MM.1S (cell line): Measurements from ENCODE around the gene CCDC146.
"Not testable (repeated sequence)": the region's sequence is repeated elsewhere in the genome, so short reads cannot be mapped to it uniquely, and the experiment has no call there.

Experiments used
- EZH2 ChIP-seq: fragments of 300-600 bp; sonication (generic); optimal IDR thresholded peaks from 2 replicates; pipeline ENCODE3; 2017; ENCODE audit warnings: low read depth, mild to moderate bottlenecking, antibody characterized with exemption, low read length, mixed read lengths
- EZH2phosphoT487 ChIP-seq: fragments of 300-600 bp; sonication (generic); IDR thresholded peaks from 2 replicates; pipeline ENCODE4 v1.6.1; 2018; ENCODE audit warnings: antibody characterized with exemption, low read length
- TF ChIP-seq, protein P1 (sequence below): fragments of 300-600 bp; sonication (generic); IDR thresholded peaks from 2 replicates; pipeline ENCODE4 v1.5.1; 2016; ENCODE audit warnings: antibody characterized with exemption, low read length, mixed read lengths

DNA sequence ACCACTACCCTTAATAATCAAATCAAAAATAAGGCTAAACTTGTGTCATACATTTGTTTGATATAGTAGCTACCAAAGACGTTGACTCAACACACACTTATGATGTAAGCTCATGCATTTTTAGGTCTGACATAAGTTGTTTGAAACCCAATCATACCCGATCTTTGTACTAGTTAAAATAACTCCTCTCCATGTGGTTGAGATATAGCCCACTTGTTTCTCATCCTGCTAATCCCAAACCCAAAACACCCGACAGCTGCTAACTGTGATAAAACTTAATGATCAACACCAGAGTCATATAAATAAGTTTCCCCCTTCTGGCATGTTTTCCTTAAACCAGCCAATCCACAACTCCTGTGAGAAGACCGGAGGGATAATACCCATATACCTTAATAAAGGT lies 48.7 kb downstream of the CCDC146 start:
- TF ChIP-seq, protein P1, sequence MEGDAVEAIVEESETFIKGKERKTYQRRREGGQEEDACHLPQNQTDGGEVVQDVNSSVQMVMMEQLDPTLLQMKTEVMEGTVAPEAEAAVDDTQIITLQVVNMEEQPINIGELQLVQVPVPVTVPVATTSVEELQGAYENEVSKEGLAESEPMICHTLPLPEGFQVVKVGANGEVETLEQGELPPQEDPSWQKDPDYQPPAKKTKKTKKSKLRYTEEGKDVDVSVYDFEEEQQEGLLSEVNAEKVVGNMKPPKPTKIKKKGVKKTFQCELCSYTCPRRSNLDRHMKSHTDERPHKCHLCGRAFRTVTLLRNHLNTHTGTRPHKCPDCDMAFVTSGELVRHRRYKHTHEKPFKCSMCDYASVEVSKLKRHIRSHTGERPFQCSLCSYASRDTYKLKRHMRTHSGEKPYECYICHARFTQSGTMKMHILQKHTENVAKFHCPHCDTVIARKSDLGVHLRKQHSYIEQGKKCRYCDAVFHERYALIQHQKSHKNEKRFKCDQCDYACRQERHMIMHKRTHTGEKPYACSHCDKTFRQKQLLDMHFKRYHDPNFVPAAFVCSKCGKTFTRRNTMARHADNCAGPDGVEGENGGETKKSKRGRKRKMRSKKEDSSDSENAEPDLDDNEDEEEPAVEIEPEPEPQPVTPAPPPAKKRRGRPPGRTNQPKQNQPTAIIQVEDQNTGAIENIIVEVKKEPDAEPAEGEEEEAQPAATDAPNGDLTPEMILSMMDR = not testable (repeated sequence)
- TF ChIP-seq EZH2, EZH2phosphoT487: not testable (repeated sequence)
